Testis (tissue), 2 donors: ENCODE measurements around the gene NEURL1B.

Experiments used
- CTCF ChIP-seq, 3 experiments: fragments of 450-650 bp in 2 of 3; fragments of 200-600 bp in 1 of 3; sonication (generic) in 1 of 3; IDR thresholded peaks; one replicate each; pipeline ENCODE4 v1.5.1; 2016 to 2019; ENCODE audit warnings: antibody characterized with exemption in 3 of 3, mild to moderate bottlenecking in 2 of 3, moderate library complexity in 1 of 3
- POLR2A ChIP-seq: fragments of 450-650 bp; IDR thresholded peaks from one replicate; pipeline ENCODE4 v1.6.1; 2017; ENCODE audit warnings: antibody characterized with exemption, mild to moderate bottlenecking, moderate library complexity

- TF ChIP-seq POLR2A (no peak), CTCF (IDR thresholded peaks at IDR 0.05) (no peak)
These were observed 29.4 kb downstream of the NEURL1B start for GRCh38 chr5:172670444-172670843.
